Upper lobe of right lung (tissue), 1 donor: ENCODE results near the gene PPARA. TPM values are rescaled to one million over a fixed set of nuclear protein-coding genes. Genes with fewer than 3 reads are reported as not detected.

Experiments used
- ATAC-seq: fragments of 200-7000 bp; cut with Tn5 transposase; one replicate; pipeline ENCODE4 v1.9.1; 2020; ENCODE audit warnings: mild to moderate bottlenecking, moderate library complexity
- DNase-seq: peaks from one replicate; pipeline ENCODE4 v3.0.0-alpha.2; 2020
- H3K27ac ChIP-seq: fragments of 200-600 bp; one replicate; pipeline ENCODE4 v1.8.0; 2022
- H3K27me3 ChIP-seq: fragments of 200-600 bp; one replicate; pipeline ENCODE4 v1.8.0; 2022; ENCODE audit warnings: mild to moderate bottlenecking
- H3K36me3 ChIP-seq: fragments of 200-600 bp; one replicate; pipeline ENCODE4 v1.8.0; 2022
- H3K4me1 ChIP-seq: fragments of 200-600 bp; one replicate; pipeline ENCODE4 v1.8.0; 2022
- H3K4me3 ChIP-seq: fragments of 200-600 bp; one replicate; pipeline ENCODE4 v1.8.0; 2022; ENCODE audit warnings: mild to moderate bottlenecking
- H3K9me3 ChIP-seq: fragments of 200-600 bp; one replicate; pipeline ENCODE4 v1.8.0; 2022
- CTCF ChIP-seq: fragments of 200-600 bp; IDR thresholded peaks from one replicate; pipeline ENCODE4 v1.8.0; 2022; ENCODE audit warnings: antibody characterized with exemption
- intact Hi-C: fragments of 100-400 bp; cut with DNase I; formaldehyde crosslinking; loops from one replicate; pipeline ENCODE4 v1.11.0; 2022
- total RNA-seq: library from RNA; stranded (reverse); fragmentation: NEBNext Ultra II Directional; extraction: Animal tissue kit (Norgen Biotek cat#: 25700); gene quantifications from one replicate; pipeline ENCODE4 v1.2.1, GENCODE V29; 2021
- donor health status: DM: no; HTN: yes; CAD: no; lungs with severe emphysema.

The PPARA gene
- total RNA-seq, 1 donor from 2014 or later = 18.4 TPM

- H3K36me3 ChIP-seq = no peaks in the 10 kb centered on the region
Measured at GRCh38 chr22:46123694-46124382, 26.5 kb upstream of the PPARA start.

GRCh38 chr22:46124383-46125144 is 25.8 kb upstream of the PPARA start:
- intact Hi-C loops = loop anchor here (10.0 kb wide), 2 partner anchors 190 to 410 kb away; partner anchors contain the start of gene CELSR1
- no peaks in the 10 kb centered on the region for H3K36me3 ChIP-seq
- H3K4me1 ChIP-seq = peaks cover 16% of the 10 kb centered on the region
- DNase-seq (no peak), ATAC-seq (no peak)
- no peaks in the 10 kb centered on the region for H3K9me3 ChIP-seq
- H3K4me3 ChIP-seq = no peak overlapping the region
- H3K27ac ChIP-seq = no peak overlapping the region
- no peak for TF ChIP-seq CTCF
- H3K27me3 ChIP-seq = no peaks in the 10 kb centered on the region

More at GRCh38 chr22:46123694-46124382, 26.5 kb upstream of the PPARA start:
- intact Hi-C loops = loop anchor here (10.0 kb wide), 2 partner anchors 191 to 411 kb away; partner anchors contain the start of gene CELSR1
- no peak for ATAC-seq
- H3K27me3 ChIP-seq = no peaks in the 10 kb centered on the region
- H3K27ac ChIP-seq = no peak overlapping the region
- DNase-seq = no peak
- no peak overlapping the region for H3K4me3 ChIP-seq
- H3K4me1 ChIP-seq = peaks cover 10% of the 10 kb centered on the region
- TF ChIP-seq CTCF = no peak
- H3K9me3 ChIP-seq = no peaks in the 10 kb centered on the region

- no peak for TF ChIP-seq CTCF
- no peak overlapping the region for H3K4me3 ChIP-seq
- intact Hi-C loops = loop anchor here (10.0 kb wide), 2 partner anchors 189 to 409 kb away; partner anchors contain the start of gene CELSR1
- H3K27ac ChIP-seq = no peak overlapping the region
- no peaks in the 10 kb centered on the region for H3K27me3 ChIP-seq
- peaks cover 21% of the 10 kb centered on the region for H3K4me1 ChIP-seq
- no peaks in the 10 kb centered on the region for H3K9me3 ChIP-seq
- ATAC-seq (no peak), DNase-seq (no peak)
- no peaks in the 10 kb centered on the region for H3K36me3 ChIP-seq
Measured at GRCh38 chr22:46125311-46125710, 25.0 kb upstream of the PPARA start.

GRCh38 chr22:46125816-46126765 is 24.2 kb upstream of the PPARA start:
- no peak for ATAC-seq
- Histone ChIP-seq H3K36me3 (no peaks in the 10 kb centered on the region), H3K9me3 (no peaks in the 10 kb centered on the region), H3K4me3 (no peak overlapping the region), H3K27me3 (no peaks in the 10 kb centered on the region), H3K27ac (no peak overlapping the region), H3K4me1 (peaks cover 19% of the 10 kb centered on the region)
- intact Hi-C loops = loop anchor here (10.0 kb wide), 2 partner anchors 189 to 409 kb away; partner anchors contain the start of gene CELSR1
- no peak for TF ChIP-seq CTCF
- DNase-seq = no peak

- TF ChIP-seq CTCF = no peak
- DNase-seq (no peak), ATAC-seq (no peak)
- Histone ChIP-seq H3K4me3 (no peak overlapping the region), H3K36me3 (no peaks in the 10 kb centered on the region), H3K27ac (no peak overlapping the region), H3K4me1 (peaks cover 19% of the 10 kb centered on the region), H3K27me3 (no peaks in the 10 kb centered on the region), H3K9me3 (no peaks in the 10 kb centered on the region)
- intact Hi-C loops = loop anchor here (10.0 kb wide), 2 partner anchors 188 to 408 kb away; partner anchors contain the start of gene CELSR1
Measured at GRCh38 chr22:46126853-46127385, 23.4 kb upstream of the PPARA start.
